ENCODE data around the gene CACNG5. TPM values are rescaled to one million over a fixed set of nuclear protein-coding genes. Genes with fewer than 3 reads are reported as not detected.

CACNG5 gene
- total RNA-seq, 4 donors from 2014 or later = not detected

DNA sequence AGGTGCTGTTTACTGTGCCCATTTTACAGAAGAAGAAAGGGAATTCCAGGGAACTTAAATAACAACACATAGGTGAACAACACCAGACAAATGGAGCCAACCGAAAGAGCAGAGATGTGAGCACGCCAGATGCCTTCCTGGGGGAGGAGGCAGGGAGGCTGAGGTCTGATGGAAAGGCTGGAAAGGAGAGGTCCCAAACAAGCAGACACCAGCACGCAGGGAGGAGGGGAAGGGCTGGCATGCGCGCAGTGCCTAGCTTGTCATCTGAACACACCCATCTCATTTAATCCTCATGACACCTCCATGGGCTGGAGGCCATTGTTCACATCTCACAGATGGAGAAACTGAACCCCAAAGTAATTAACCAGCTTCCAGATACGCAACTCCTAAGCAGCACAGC lies 20.9 kb upstream of the CACNG5 start:
- no peak for DNase-seq (ENCODE audit: low spot score in 2 of 2)
- no peak for TF ChIP-seq POLR2A (IDR thresholded peaks at IDR 0.05)
- TF ChIP-seq, protein P1, sequence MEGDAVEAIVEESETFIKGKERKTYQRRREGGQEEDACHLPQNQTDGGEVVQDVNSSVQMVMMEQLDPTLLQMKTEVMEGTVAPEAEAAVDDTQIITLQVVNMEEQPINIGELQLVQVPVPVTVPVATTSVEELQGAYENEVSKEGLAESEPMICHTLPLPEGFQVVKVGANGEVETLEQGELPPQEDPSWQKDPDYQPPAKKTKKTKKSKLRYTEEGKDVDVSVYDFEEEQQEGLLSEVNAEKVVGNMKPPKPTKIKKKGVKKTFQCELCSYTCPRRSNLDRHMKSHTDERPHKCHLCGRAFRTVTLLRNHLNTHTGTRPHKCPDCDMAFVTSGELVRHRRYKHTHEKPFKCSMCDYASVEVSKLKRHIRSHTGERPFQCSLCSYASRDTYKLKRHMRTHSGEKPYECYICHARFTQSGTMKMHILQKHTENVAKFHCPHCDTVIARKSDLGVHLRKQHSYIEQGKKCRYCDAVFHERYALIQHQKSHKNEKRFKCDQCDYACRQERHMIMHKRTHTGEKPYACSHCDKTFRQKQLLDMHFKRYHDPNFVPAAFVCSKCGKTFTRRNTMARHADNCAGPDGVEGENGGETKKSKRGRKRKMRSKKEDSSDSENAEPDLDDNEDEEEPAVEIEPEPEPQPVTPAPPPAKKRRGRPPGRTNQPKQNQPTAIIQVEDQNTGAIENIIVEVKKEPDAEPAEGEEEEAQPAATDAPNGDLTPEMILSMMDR (IDR thresholded peaks at IDR 0.05) = no peak
- no peak overlapping the region for H3K4me3 ChIP-seq (ENCODE audit: low read depth, poor library complexity, severe bottlenecking)
- intact Hi-C loops (cut with DNase I; ENCODE audit: low total_unique reads) = no loop called here
- WGBS, 2 donors = 87 to 90% methylated on average over 6 of the region's 6 CpGs

DNA sequence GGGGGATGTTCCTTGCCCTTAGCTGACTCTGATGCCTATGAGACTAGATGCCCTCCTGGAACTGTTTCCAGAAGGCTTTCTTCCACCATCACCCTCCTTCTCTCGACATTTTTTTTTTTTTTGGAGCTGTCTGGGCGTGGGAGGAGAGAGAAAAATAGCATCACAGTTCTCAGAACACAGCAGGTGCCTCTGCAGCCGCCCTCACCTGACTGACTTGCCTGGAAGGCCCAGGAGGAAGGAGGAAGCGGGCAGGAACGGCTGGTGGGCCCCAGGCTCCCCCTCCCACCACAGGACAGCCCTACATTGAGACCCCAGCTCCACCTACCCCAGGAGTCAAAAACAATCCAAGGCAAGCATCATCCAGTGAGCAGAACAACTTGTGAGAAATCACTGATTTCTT lies 20.3 kb upstream of the CACNG5 start:
- no peak overlapping the region for H3K4me3 ChIP-seq (ENCODE audit: low read depth, poor library complexity, severe bottlenecking)
- DNase-seq (ENCODE audit: low spot score in 2 of 2) = no peak
- WGBS, 2 donors = 35 to 39% methylated on average over 5 of the region's 5 CpGs
- TF ChIP-seq, protein P1 (IDR thresholded peaks at IDR 0.05) = no peak
- TF ChIP-seq POLR2A (IDR thresholded peaks at IDR 0.05) = no peak
- intact Hi-C loops (cut with DNase I; ENCODE audit: low total_unique reads) = no loop called here

DNA sequence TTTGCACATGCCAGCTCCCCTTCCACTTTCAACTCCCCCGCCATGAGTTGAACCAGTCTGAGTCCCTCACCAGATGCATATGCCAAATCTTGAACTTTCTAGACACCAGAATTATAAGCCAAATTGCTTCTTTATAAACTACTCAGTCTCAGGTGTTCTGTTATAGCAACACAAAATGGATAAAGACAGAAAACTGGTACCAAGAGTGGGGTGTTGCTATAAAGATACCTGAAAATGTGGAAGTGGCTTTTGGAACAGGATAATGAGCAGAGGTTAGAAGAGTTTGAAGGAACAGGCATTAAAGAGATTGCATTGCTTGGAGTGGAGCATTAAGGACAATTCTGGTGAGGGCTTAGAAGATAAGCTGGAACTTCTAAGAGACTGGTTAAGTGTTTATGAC lies 17.2 kb upstream of the CACNG5 start:
- no peak for DNase-seq (ENCODE audit: low spot score in 2 of 2)
- no peak overlapping the region for H3K4me3 ChIP-seq (ENCODE audit: low read depth, poor library complexity, severe bottlenecking)
- intact Hi-C loops (cut with DNase I; ENCODE audit: low total_unique reads) = no loop called here
- 94 to 100% methylated on average over 1 of the region's 1 CpG for WGBS, 2 donors
- TF ChIP-seq, protein P1 (IDR thresholded peaks at IDR 0.05) = no peak
- TF ChIP-seq POLR2A (IDR thresholded peaks at IDR 0.05) = no peak

DNA sequence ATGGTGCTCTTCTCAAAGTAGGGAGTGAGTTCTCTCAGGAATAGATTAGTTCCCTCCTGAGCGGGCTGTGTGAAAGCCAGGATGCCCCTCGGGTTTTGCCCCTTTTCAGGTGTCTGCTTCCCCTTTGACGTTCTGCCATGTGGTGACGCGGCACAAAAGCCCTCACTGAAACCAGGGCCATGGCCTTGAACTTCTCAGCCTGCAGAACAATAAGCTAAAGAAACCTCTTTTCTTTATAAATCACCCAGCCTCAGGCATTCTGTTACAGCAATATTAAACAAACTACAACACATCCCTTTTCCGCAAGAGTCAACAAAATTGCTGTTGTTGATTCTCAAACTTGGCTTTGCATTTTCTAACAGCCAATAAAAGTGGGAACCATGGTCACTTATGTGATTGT lies 15.5 kb upstream of the CACNG5 start:
- no peak for TF ChIP-seq POLR2A (IDR thresholded peaks at IDR 0.05)
- TF ChIP-seq, protein P1 (IDR thresholded peaks at IDR 0.05) = no peak
- WGBS, 2 donors = 74 to 76% methylated on average over 6 of the region's 6 CpGs
- intact Hi-C loops (cut with DNase I; ENCODE audit: low total_unique reads) = no loop called here
- no peak overlapping the region for H3K4me3 ChIP-seq (ENCODE audit: low read depth, poor library complexity, severe bottlenecking)
- DNase-seq (ENCODE audit: low spot score in 2 of 2) = no peak

DNA sequence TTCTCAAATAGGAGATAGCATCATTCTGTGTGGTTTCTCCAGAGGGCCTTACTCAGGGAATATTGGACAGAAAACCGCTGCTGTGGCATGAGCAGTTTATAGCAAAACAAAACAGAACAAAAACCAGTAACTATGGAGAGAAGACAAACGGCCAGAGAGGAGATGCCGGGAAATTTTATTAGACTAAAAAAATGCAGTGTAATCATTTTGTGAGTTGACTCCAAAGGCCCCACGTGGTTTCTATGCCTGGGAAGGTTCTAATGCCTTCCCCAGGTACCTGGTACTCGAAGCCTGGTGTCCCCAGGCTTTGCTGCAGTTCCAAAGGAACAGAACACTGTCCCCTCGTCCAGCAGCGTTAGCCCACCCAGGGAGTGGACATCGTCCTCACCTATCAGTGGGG lies 12.9 kb upstream of the CACNG5 start:
- intact Hi-C loops (cut with DNase I; ENCODE audit: low total_unique reads) = no loop called here
- no peak for DNase-seq (ENCODE audit: low spot score in 2 of 2)
- 65 to 67% methylated on average over 8 of the region's 8 CpGs for WGBS, 2 donors
- H3K4me3 ChIP-seq (ENCODE audit: low read depth, poor library complexity, severe bottlenecking) = no peak overlapping the region
- TF ChIP-seq POLR2A (IDR thresholded peaks at IDR 0.05) = no peak
- TF ChIP-seq, protein P1 (IDR thresholded peaks at IDR 0.05) = no peak

- no peak for TF ChIP-seq POLR2A (IDR thresholded peaks at IDR 0.05)
- TF ChIP-seq, protein P1 (IDR thresholded peaks at IDR 0.05) = no peak
Measured at GRCh38 chr17:66826856-66827255, 8.1 kb upstream of the CACNG5 start.

More at GRCh38 chr17:66826856-66827255, 8.1 kb upstream of the CACNG5 start:
- intact Hi-C loops (cut with DNase I; ENCODE audit: low total_unique reads) = no loop called here
- no peak overlapping the region for H3K4me3 ChIP-seq (ENCODE audit: low read depth, poor library complexity, severe bottlenecking)
- 72 to 77% methylated on average over 6 of the region's 6 CpGs for WGBS, 2 donors
- DNase-seq (ENCODE audit: low spot score in 2 of 2) = no peak
